AG10803 (cell line): Measurements from ENCODE around the gene SLC30A7.
"Not testable (repeated sequence)": the region's sequence is repeated elsewhere in the genome, so short reads cannot be mapped to it uniquely, and the experiment has no call there.

Experiments used
- DNase-seq: peaks from one replicate; pipeline ENCODE4 v3.0.0; 2010; ENCODE audit warnings: low read depth
- H3K4me3 ChIP-seq: 2 replicates; pipeline ENCODE4 v1.5.1; 2011; ENCODE audit warnings: mild to moderate bottlenecking, low read length, control low read depth
- CTCF ChIP-seq: conservative IDR thresholded peaks from 2 replicates; pipeline ENCODE4 v1.5.1; 2011; ENCODE audit warnings: mild to moderate bottlenecking, low read length, control low read depth, inconsistent platforms

The SLC30A7 gene

GRCh38 chr1:100895540-100896480, at the start of gene SLC30A7:
Gene SLC30A7 (plus strand): TSS chr1:100896090. CDS start chr1:100896263, 173 bp downstream.
- H3K4me3 ChIP-seq, result peak within 1 kb of the TSS; percentile 91
- TF ChIP-seq CTCF, result no peak
- DNase-seq, result peak; percentile 89

- H3K4me3 ChIP-seq, result peak overlapping the region; percentile 14
- DNase-seq, result peak; percentile 30
- TF ChIP-seq CTCF, result no peak
Observed at GRCh38 chr1:100847361-100848082, 48.4 kb upstream of the SLC30A7 start.

GRCh38 chr1:100851726-100852125, 44.2 kb upstream of the SLC30A7 start:
- H3K4me3 ChIP-seq, result no peak overlapping the region
- no peak for TF ChIP-seq CTCF
- no peak for DNase-seq

- no peak for DNase-seq
- no peak overlapping the region for H3K4me3 ChIP-seq
- TF ChIP-seq CTCF, result no peak
Observed at GRCh38 chr1:100852976-100853375, 42.9 kb upstream of the SLC30A7 start.

- peak; percentile 78 for DNase-seq
- H3K4me3 ChIP-seq, result not testable (repeated sequence)
Observed at GRCh38 chr1:100855116-100855515, 40.8 kb upstream of the SLC30A7 start.

- DNase-seq, result peak; percentile 48
- TF ChIP-seq CTCF, result no peak
- H3K4me3 ChIP-seq, result no peak overlapping the region
Observed at GRCh38 chr1:100860397-100860991, 35.4 kb upstream of the SLC30A7 start.

GRCh38 chr1:100861379-100861778, 34.5 kb upstream of the SLC30A7 start:
- H3K4me3 ChIP-seq, result no peak overlapping the region
- DNase-seq, result peak; percentile 52
- TF ChIP-seq CTCF, result no peak
